ENCODE data around the gene PPP1R11. TPM values are rescaled to one million over a fixed set of nuclear protein-coding genes. Genes with fewer than 3 reads are reported as not detected.

Gene PPP1R11
- total and polyA plus RNA-seq, 9 of the 15 experiments (the other 6 are each of a cell fraction or from before 2014, with no cell fraction given) = 17.8 to 94.8 (median 44.6) TPM

DNA sequence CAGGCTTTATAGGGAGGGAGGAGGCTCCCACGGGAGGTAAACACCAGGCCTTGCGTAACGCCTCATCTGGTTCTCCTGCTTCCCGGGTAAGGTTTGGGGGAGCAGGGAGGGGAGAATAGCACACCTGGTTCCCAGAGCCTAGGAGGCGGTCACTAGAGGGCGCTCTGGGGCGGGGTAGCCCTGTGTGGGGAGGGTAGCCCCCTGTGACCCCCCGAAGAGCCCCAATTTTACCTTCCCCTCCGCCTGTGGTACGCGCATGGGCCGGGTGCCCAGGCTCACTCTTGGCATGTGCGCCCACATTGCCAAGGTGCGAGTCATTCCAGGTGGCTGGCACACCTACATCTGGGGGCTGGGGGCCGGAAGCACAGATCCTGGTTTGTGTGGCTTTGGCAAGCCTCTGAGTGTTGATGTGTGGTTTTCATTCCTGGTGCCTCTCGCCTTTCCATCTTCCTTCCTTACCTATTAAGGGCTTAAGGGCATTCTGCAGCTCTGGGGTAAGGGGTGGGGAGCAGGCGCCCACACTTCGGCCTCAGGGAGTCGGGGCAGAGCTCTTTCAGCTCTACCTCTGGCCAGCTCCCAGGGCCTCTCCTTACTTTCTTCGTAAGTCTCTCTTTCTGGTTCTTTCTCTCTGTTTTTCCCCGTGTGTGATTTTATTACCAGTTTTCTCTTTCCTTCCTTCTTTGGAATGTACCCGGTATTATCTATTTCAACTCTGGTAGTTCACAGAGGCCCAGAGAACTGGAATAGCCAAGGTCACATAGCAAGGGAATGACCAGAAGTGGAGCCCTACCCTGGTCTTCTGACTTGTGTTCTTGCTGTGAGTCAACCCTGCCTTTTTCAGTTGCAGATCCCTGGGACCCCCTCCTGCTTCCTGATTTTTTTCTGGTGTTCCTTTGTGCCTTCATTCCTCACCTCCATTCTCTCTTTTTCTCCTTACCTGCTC is 9.1 kb downstream of the PPP1R11 start:
- no peaks in the 10 kb centered on the region for H3K79me2 ChIP-seq (ENCODE audit: control insufficient read depth, insufficient read depth, low read length)
- no peaks in the 10 kb centered on the region for H3K36me3 ChIP-seq (ENCODE audit: control insufficient read depth, insufficient read depth, low read length)
- no peaks in the 10 kb centered on the region for H3K9me1 ChIP-seq (ENCODE audit: control insufficient read depth, insufficient read depth, low read length)
- FAIRE-seq (peak; percentile 37), DNase-seq (ENCODE audit: extremely low read depth in 1 of 4, low spot score in 3 of 4) (peak; percentile 40 to 62 (median 61)), ATAC-seq (peak; percentile 79)
- no peak overlapping the region for H2AFZ ChIP-seq (ENCODE audit: low read depth, low read length)
- POLR2A ChIA-PET = interaction anchor here (1.2 to 1.5 kb wide), 2 partner anchors 9 to 11 kb away, joined by 3 to 4 read pairs; partner anchors contain the start of gene PPP1R11
- TF ChIP-seq VEZF1 (CRISPR knock-in tag; IDR thresholded peaks at IDR 0.05) (peak; percentile 26; the same call in 1 of the 2 replicates), NUFIP1 (IDR thresholded peaks at IDR 0.05; ENCODE audit: partially characterized antibody) (no peak), RAD21 (CRISPR knock-in tag; conservative IDR thresholded peaks at IDR 0.05 in 1 of 2, IDR thresholded peaks at IDR 0.05 in 1 of 2) (peak in 1 of 2 experiments; percentile 36; a peak in 2 of 4 replicates), SMC3 (conservative IDR thresholded peaks at IDR 0.05; ENCODE audit: insufficient read depth, low read depth, low read length) (0 out of 2 replicates have a peak, but pooled peaks have one; percentile 3), ZBTB7A (IDR thresholded peaks at IDR 0.05; ENCODE audit: borderline replicate concordance, control insufficient read depth, low read depth, low read length) (peak; percentile 96), MAZ (CRISPR knock-in tag; conservative IDR thresholded peaks at IDR 0.05 in 1 of 2, IDR thresholded peaks at IDR 0.05 in 1 of 2) (no peak), YBX1 (IDR thresholded peaks at IDR 0.05) (no peak), TARDBP (IDR thresholded peaks at IDR 0.05) (no peak), CTCF (IDR thresholded peaks at IDR 0.05 in 2 of 3, conservative IDR thresholded peaks at IDR 0.05 in 1 of 3; ENCODE audit: insufficient read depth in 2 of 3, low read depth in 1 of 3, low read length in 3 of 3) (peak; percentile 58 to 77 (median 65))
- H3K4me3 ChIP-seq = no peak overlapping the region
- H3K27me3 ChIP-seq (ENCODE audit: control insufficient read depth in 2 of 2, insufficient read depth in 2 of 2, low read length in 2 of 2) = peaks cover 25 to 44% of the 10 kb centered on the region in 2 experiments; a peak in 4 of 5 replicates
- no peak overlapping the region for H3K9ac ChIP-seq (ENCODE audit: insufficient read depth in 1 of 2, low read depth in 2 of 2, low read length in 2 of 2)
- peaks cover 0 to 26% of the 10 kb centered on the region in 2 experiments; a peak in 2 of 5 replicates for H3K4me1 ChIP-seq (replicated peaks in 1 of 2; ENCODE audit: control insufficient read depth in 2 of 2, insufficient read depth in 2 of 2, low read length in 2 of 2)
- H3K4me2 ChIP-seq (ENCODE audit: insufficient read depth, low read length) = no peak overlapping the region
- no TSS peak for BruUV-seq (replicated peaks)
- CTCF ChIA-PET (ENCODE audit: low intra/inter-chr PET ratio) = interaction anchor here (0.8 kb wide), 1 partner anchor 55 kb away, joined by 3 read pairs; no protein-coding TSS in a partner anchor
- 24% methylated on average over 20 of the region's 22 CpGs for WGBS (ENCODE audit: insufficient coverage, low coverage, missing lambda C conversion rate)
- H4K20me1 ChIP-seq (replicated peaks; ENCODE audit: control insufficient read depth, insufficient read depth, low read length) = 0 out of 2 replicates have a peak, but pooled peaks cover 4% of the 10 kb centered on the region
- H3K27ac ChIP-seq (ENCODE audit: extremely low read depth, low read depth, low read length) = no peak overlapping the region
- intact Hi-C loops (cut with micrococcal nuclease) = no loop called here
- in situ Hi-C loops (cut with MboI) = no loop called here
- no peaks in the 10 kb centered on the region for H3K9me3 ChIP-seq (replicated peaks; ENCODE audit: control insufficient read depth, insufficient read depth, low read depth, low read length)
